ENCODE data around the gene HS3ST2. TPM values are rescaled to one million over a fixed set of nuclear protein-coding genes. Genes with fewer than 3 reads are reported as not detected.

The HS3ST2 gene
- total RNA-seq, 4 donors from 2014 or later: 0.71 to 2.2 (median 1.5) TPM

GRCh38 chr16:22862046-22862445 is 48.1 kb downstream of the HS3ST2 start:
- no peaks in the 10 kb centered on the region for H3K36me3 ChIP-seq
- no peaks in the 10 kb centered on the region for H3K9me3 ChIP-seq
- H3K4me3 ChIP-seq: no peak overlapping the region
- intact Hi-C loops (cut with DNase I): no loop called here
- peaks cover 0 to 14% (median 0%) of the 10 kb centered on the region in 4 donors for H3K27me3 ChIP-seq
- no peak for DNase-seq (ENCODE audit: extremely low spot score)
- no peaks in the 10 kb centered on the region for H3K4me1 ChIP-seq
- no peak overlapping the region for H3K27ac ChIP-seq (replicated peaks in 1 of 4)
- TF ChIP-seq POLR2A (IDR thresholded peaks at IDR 0.05; ENCODE audit: low read depth) (no peak), POLR2AphosphoS5 (IDR thresholded peaks at IDR 0.05) (no peak), EP300 (IDR thresholded peaks at IDR 0.05) (no peak), CTCF (IDR thresholded peaks at IDR 0.05) (no peak)

GRCh38 chr16:22864375-22864774 is 50.4 kb downstream of the HS3ST2 start:
- DNase-seq (ENCODE audit: extremely low spot score): no peak
- no peak overlapping the region for H3K27ac ChIP-seq (replicated peaks in 1 of 4)
- no peaks in the 10 kb centered on the region for H3K9me3 ChIP-seq
- no peak overlapping the region for H3K4me3 ChIP-seq
- intact Hi-C loops (cut with DNase I): no loop called here
- H3K27me3 ChIP-seq: peaks cover 0 to 14% (median 0%) of the 10 kb centered on the region in 4 donors
- H3K4me1 ChIP-seq: no peaks in the 10 kb centered on the region
- no peaks in the 10 kb centered on the region for H3K36me3 ChIP-seq
- TF ChIP-seq POLR2AphosphoS5 (IDR thresholded peaks at IDR 0.05) (no peak), CTCF (IDR thresholded peaks at IDR 0.05) (no peak), EP300 (IDR thresholded peaks at IDR 0.05) (no peak)

DNA sequence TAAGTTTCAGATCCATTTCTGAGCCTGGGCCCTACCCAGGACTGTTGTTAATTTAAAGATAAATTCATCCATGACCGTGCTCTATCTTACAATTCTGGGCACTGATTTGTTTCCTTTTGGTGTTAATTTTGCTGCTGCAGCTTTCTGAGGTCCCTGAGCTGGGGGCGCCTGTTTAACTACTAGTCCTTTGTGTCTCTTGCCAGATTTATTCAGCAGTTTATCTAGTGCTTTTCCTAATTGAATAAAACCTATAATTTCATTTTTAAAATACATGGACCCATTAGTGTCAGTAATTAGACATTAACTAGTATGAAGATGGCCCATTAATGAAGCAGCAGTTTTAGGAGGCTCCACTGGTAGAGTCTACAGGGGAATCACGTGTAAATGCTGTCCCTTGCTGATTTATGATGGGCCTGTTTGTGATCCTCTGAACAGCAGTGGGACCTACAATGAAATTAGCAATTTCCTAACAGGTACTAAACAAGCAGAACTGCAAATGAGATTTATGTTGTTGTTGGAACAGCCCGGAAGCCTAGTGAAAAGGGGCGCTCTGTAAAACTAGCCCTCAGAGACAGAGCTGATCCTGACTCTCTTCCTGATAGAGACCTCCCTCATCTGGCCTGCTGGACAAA is 54.7 kb downstream of the HS3ST2 start:
- H3K27ac ChIP-seq (replicated peaks in 1 of 4): no peak overlapping the region
- no peak for DNase-seq (ENCODE audit: extremely low spot score)
- 70% methylated on average over 5 of the region's 5 CpGs for WGBS
- TF ChIP-seq POLR2AphosphoS5 (IDR thresholded peaks at IDR 0.05): no peak
- TF ChIP-seq CTCF (IDR thresholded peaks at IDR 0.05): no peak
- H3K36me3 ChIP-seq: no peaks in the 10 kb centered on the region
- no peaks in the 10 kb centered on the region for H3K4me1 ChIP-seq
- no peak overlapping the region for H3K4me3 ChIP-seq
- H3K9me3 ChIP-seq: no peaks in the 10 kb centered on the region
- intact Hi-C loops (cut with DNase I): no loop called here
- H3K27me3 ChIP-seq: peaks cover 0 to 11% (median 0%) of the 10 kb centered on the region in 4 donors

- TF ChIP-seq POLR2A (IDR thresholded peaks at IDR 0.05; ENCODE audit: low read depth): no peak
- no peak for TF ChIP-seq EP300 (IDR thresholded peaks at IDR 0.05)
- TF ChIP-seq POLR2AphosphoS5 (IDR thresholded peaks at IDR 0.05): no peak
- no peak for TF ChIP-seq CTCF (IDR thresholded peaks at IDR 0.05)
- 70% methylated on average over 4 of the region's 4 CpGs for whole genome bisulfite sequencing
- DNase-seq (ENCODE audit: extremely low spot score): no peak
- Histone ChIP-seq H3K36me3 (no peaks in the 10 kb centered on the region), H3K9me3 (no peaks in the 10 kb centered on the region), H3K27ac (replicated peaks in 1 of 4) (no peak overlapping the region), H3K4me3 (no peak overlapping the region), H3K4me1 (no peaks in the 10 kb centered on the region), H3K27me3 (peaks cover 0 to 15% (median 0%) of the 10 kb centered on the region in 4 donors)
- intact Hi-C loops (cut with DNase I): no loop called here
Observed at GRCh38 chr16:22871861-22872260, 57.9 kb downstream of the HS3ST2 start.

DNA sequence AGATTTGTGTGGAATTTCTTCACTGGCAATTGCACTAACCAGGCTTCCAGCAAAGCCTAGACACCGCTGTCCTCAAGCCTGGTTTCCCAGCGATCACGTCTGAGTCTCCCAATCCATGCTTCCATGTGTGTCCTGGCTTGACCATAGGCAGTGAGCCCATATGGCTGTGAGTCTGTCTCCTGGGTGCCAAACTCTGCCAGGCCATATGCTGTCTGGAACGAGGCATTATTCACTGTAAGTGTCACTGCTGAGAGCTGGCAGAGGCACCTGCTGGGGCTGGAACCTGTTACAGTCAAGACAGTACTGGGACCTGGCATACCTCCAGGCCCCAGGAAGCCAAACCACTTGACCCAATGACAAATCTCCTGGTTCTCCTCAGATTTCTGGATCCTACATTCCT is 60.4 kb downstream of the HS3ST2 start:
- no peaks in the 10 kb centered on the region for H3K9me3 ChIP-seq
- TF ChIP-seq POLR2AphosphoS5 (IDR thresholded peaks at IDR 0.05) (no peak), POLR2A (IDR thresholded peaks at IDR 0.05; ENCODE audit: low read depth) (no peak), EP300 (IDR thresholded peaks at IDR 0.05) (no peak), CTCF (IDR thresholded peaks at IDR 0.05) (no peak)
- no peak for DNase-seq (ENCODE audit: extremely low spot score)
- H3K4me1 ChIP-seq: no peaks in the 10 kb centered on the region
- H3K27me3 ChIP-seq: peaks cover 0 to 39% (median 0%) of the 10 kb centered on the region in 4 donors
- H3K27ac ChIP-seq (replicated peaks in 1 of 4): no peak overlapping the region
- intact Hi-C loops (cut with DNase I): no loop called here
- 76% methylated on average over 4 of the region's 4 CpGs for WGBS
- H3K4me3 ChIP-seq: no peak overlapping the region
- no peaks in the 10 kb centered on the region for H3K36me3 ChIP-seq

Data from esophagus muscularis mucosa (tissue), 4 donors.